Esophagus muscularis mucosa (tissue), 4 donors: ENCODE results near the gene PLCL1. TPM values are rescaled to one million over a fixed set of nuclear protein-coding genes. Genes with fewer than 3 reads are reported as not detected.

Experiments used
- DNase-seq: peaks from one replicate; pipeline ENCODE4 v3.0.0-alpha.2; 2017; ENCODE audit errors: extremely low spot score
- H3K27ac ChIP-seq, 4 donors: fragments of 200-600 bp; sonication (generic); replicated peaks in 1 of 4; 1 replicate in 3 of 4; 2 replicates in 1 of 4; pipeline ENCODE4 v1.5.1; 2016 to 2019; ENCODE audit warnings: mild to moderate bottlenecking in 1 of 4
- H3K27me3 ChIP-seq, 4 donors: fragments of 200-600 bp; sonication (generic); one replicate each; pipeline versions ENCODE4 v1.5.1 to v1.6.0; 2016 to 2019
- H3K36me3 ChIP-seq, 4 donors: fragments of 200-600 bp; sonication (generic); one replicate each; pipeline ENCODE4 v1.5.1; 2016 to 2019
- H3K4me1 ChIP-seq, 4 donors: fragments of 200-600 bp; sonication (generic); one replicate each; pipeline ENCODE4 v1.5.1; 2016 to 2019
- H3K4me3 ChIP-seq, 4 donors: fragments of 200-600 bp; sonication (generic); 1 replicate in 2 of 4; 2 replicates in 2 of 4; pipeline ENCODE4 v1.5.1; 2016 to 2019; ENCODE audit warnings: mild to moderate bottlenecking in 4 of 4, moderate library complexity in 1 of 4
- H3K9me3 ChIP-seq, 4 donors: fragments of 200-600 bp; sonication (generic); 1 replicate in 3 of 4; 2 replicates in 1 of 4; pipeline ENCODE4 v1.5.1; 2016 to 2019
- CTCF ChIP-seq, 3 experiments: fragments of 200-600 bp in 2 of 3; fragments of 450-650 bp in 1 of 3; sonication (generic) in 2 of 3; IDR thresholded peaks; one replicate each; pipeline ENCODE4 v1.5.1; 2017 to 2019; ENCODE audit warnings: antibody characterized with exemption in 3 of 3, mild to moderate bottlenecking in 2 of 3, moderate library complexity in 1 of 3
- EP300 ChIP-seq: sonication (generic); formaldehyde crosslinking; IDR thresholded peaks from one replicate; pipeline ENCODE4 v1.6.1; 2017; ENCODE audit warnings: antibody characterized with exemption
- POLR2A ChIP-seq: fragments of 450-650 bp; IDR thresholded peaks from one replicate; pipeline ENCODE4 v1.6.1; 2017; ENCODE audit warnings: antibody characterized with exemption, moderate library complexity, mild to moderate bottlenecking, low read depth
- POLR2AphosphoS5 ChIP-seq, 2 donors: sonication (generic); formaldehyde crosslinking; IDR thresholded peaks; one replicate each; pipeline ENCODE4 v1.6.1; 2017; ENCODE audit warnings: antibody characterized with exemption in 2 of 2
- WGBS: methylation state at CpG from one replicate; pipeline ENCODE4 v1.1.5; 2018; 5-methylcytosine and 5-hydroxymethylcytosine counted together
- intact Hi-C: fragments of 100-400 bp; cut with DNase I; formaldehyde crosslinking; loops from one replicate; pipeline ENCODE4 v1.15.1; 2023
- total RNA-seq, 4 donors: library from RNA; depleted of rRNA; stranded (reverse); fragments of >200 nt; gene quantifications; one replicate each; pipeline versions ENCODE4 v1.1.0 to v1.2.1, GENCODE V29; 2016

The PLCL1 gene
- total RNA-seq, 4 donors from 2014 or later = 67.3 to 86.2 (median 79.2) TPM

- Histone ChIP-seq H3K9me3 (no peaks in the 10 kb centered on the region), H3K27me3 (no peaks in the 10 kb centered on the region), H3K36me3 (no peaks in the 10 kb centered on the region), H3K27ac (no peak overlapping the region), H3K4me1 (peaks cover 17 to 34% (median 27%) of the 10 kb centered on the region in 4 donors), H3K4me3 (no peak overlapping the region)
- no peak for DNase-seq
- 93% methylated on average over 1 of the region's 1 CpG for WGBS
- intact Hi-C loops = no loop called here
- TF ChIP-seq POLR2A (no peak), EP300 (no peak), POLR2AphosphoS5 (IDR thresholded peaks at IDR 0.05) (no peak)
Measured at GRCh38 chr2:197994751-197995150, 190.4 kb downstream of the PLCL1 start.

DNA sequence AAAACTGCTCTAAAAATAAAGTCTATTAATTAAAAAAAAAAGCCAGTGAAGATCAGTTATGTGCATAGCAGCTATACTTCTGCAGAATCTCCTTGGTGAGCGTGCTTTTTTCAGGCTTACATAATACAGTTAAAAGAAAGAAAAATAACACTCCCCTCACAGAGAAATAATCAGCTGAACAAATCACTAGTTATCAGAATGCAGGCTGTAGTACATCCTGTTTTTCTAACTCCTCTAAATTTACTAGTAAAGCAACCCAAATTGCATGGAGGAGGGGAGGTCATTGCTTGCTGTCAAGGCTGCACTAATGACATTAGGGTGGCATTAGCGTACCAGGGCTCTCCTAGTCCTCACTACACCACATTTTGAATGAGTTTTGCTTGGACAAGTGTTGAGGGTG is 192.2 kb downstream of the PLCL1 start:
- intact Hi-C loops = no loop called here
- no peak for TF ChIP-seq EP300
- TF ChIP-seq POLR2A = no peak
- no peak for TF ChIP-seq CTCF (IDR thresholded peaks at IDR 0.05)
- TF ChIP-seq POLR2AphosphoS5 (IDR thresholded peaks at IDR 0.05) = no peak
- no peak for DNase-seq

DNA sequence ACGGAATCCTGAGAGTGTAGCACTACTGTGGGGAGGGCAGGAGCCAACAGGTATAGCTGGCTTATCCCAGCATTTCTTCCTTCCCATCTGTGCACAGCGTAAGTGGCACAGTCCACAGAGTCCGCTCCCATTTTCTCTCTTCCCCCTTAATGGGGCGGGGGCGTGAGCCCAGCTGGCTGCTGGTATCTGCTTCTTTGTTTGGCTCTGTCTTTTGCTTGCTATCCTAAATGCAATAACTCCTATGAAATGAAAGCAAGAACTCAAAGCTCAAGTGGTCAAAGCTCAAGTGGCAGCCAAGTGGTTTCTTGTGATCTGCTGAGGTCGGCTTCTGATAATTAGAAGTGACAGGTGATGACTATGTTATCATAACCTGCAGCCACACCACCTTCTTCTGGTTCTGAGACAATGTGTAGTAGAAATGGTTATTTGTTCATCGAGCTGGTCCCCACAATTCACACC is 192.7 kb downstream of the PLCL1 start:
- H3K4me3 ChIP-seq = no peak overlapping the region
- H3K4me1 ChIP-seq = peaks cover 17 to 34% (median 27%) of the 10 kb centered on the region in 4 donors
- no peaks in the 10 kb centered on the region for H3K27me3 ChIP-seq
- intact Hi-C loops = no loop called here
- 97% methylated on average over 7 of the region's 7 CpGs for WGBS
- TF ChIP-seq CTCF (IDR thresholded peaks at IDR 0.05) (no peak), EP300 (no peak), POLR2AphosphoS5 (IDR thresholded peaks at IDR 0.05) (no peak), POLR2A (no peak)
- no peaks in the 10 kb centered on the region for H3K36me3 ChIP-seq
- DNase-seq = no peak
- H3K9me3 ChIP-seq = no peaks in the 10 kb centered on the region
- H3K27ac ChIP-seq = no peak overlapping the region

More for the DNA sequence above, 192.2 kb downstream of the PLCL1 start:
- Histone ChIP-seq H3K4me3 (no peak overlapping the region), H3K27ac (no peak overlapping the region), H3K4me1 (peaks cover 17 to 34% (median 27%) of the 10 kb centered on the region in 4 donors), H3K36me3 (no peaks in the 10 kb centered on the region), H3K27me3 (no peaks in the 10 kb centered on the region), H3K9me3 (no peaks in the 10 kb centered on the region)
- 79% methylated on average over 2 of the region's 2 CpGs for WGBS

DNA sequence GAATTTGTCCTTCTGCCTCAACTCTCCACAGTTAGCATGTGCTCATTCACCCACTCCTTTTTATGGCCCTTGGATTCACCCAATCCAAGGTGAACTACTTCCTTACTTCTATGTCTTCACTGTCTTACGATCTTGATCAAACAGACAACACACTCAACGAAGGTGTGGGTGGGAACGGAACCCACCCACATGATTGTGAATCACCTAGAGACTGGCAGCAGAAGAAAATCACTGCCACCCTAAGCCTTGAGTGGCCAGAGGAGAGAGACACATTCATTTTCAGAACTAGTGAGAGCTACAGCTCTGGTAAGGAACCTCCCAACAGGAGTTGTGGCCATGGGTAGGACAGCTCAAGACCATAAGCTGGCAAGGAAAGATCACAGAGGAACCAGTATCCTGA is 194.3 kb downstream of the PLCL1 start:
- intact Hi-C loops = no loop called here
- Histone ChIP-seq H3K4me3 (no peak overlapping the region), H3K27me3 (no peaks in the 10 kb centered on the region), H3K9me3 (no peaks in the 10 kb centered on the region), H3K4me1 (peaks cover 17 to 30% (median 26%) of the 10 kb centered on the region in 4 donors), H3K36me3 (no peaks in the 10 kb centered on the region), H3K27ac (no peak overlapping the region)
- DNase-seq = no peak
- 88% methylated on average over 3 of the region's 3 CpGs for WGBS
- no peak for TF ChIP-seq POLR2AphosphoS5 (IDR thresholded peaks at IDR 0.05)
- no peak for TF ChIP-seq EP300
- TF ChIP-seq CTCF (IDR thresholded peaks at IDR 0.05) = no peak
- no peak for TF ChIP-seq POLR2A

DNA sequence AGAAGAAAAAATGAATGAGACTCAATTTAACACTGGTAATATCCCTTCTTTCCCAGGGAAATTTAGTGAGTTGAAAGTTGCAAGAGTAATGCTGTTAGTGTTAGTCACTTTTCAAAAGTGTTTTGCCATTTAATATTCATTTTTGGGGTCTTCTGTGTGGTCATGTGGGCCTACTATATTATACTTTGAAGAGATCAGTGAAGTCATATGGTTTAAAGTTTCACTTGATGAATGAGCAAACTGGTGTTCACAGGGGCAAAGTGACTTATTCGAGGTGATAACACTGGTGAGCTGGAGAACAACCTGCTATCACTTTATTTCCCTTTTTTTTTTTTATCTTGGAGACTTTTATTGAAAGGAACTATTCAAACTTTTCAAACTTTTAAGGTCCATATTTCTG is 196.0 kb downstream of the PLCL1 start:
- Histone ChIP-seq H3K27me3 (no peaks in the 10 kb centered on the region), H3K27ac (no peak overlapping the region), H3K9me3 (no peaks in the 10 kb centered on the region), H3K4me1 (peaks cover 14 to 34% (median 32%) of the 10 kb centered on the region in 4 donors), H3K36me3 (no peaks in the 10 kb centered on the region), H3K4me3 (no peak overlapping the region)
- 95% methylated on average over 1 of the region's 1 CpG for WGBS
- DNase-seq = no peak
- TF ChIP-seq EP300 (no peak), POLR2A (no peak), CTCF (IDR thresholded peaks at IDR 0.05) (no peak), POLR2AphosphoS5 (IDR thresholded peaks at IDR 0.05) (no peak)
- intact Hi-C loops = no loop called here
